SH-SY5Y (cell line): Measurements from ENCODE around the gene ASB6.

Experiments
- GATA2 ChIP-seq: IDR thresholded peaks from 2 replicates; pipeline ENCODE4 v1.6.1; 2011; ENCODE audit warnings: mild to moderate bottlenecking, low read depth, low read length
- GATA3 ChIP-seq: IDR thresholded peaks from 2 replicates; pipeline ENCODE4 v1.6.1; 2011; ENCODE audit warnings: low read depth, mild to moderate bottlenecking, low read length, moderate library complexity

DNA sequence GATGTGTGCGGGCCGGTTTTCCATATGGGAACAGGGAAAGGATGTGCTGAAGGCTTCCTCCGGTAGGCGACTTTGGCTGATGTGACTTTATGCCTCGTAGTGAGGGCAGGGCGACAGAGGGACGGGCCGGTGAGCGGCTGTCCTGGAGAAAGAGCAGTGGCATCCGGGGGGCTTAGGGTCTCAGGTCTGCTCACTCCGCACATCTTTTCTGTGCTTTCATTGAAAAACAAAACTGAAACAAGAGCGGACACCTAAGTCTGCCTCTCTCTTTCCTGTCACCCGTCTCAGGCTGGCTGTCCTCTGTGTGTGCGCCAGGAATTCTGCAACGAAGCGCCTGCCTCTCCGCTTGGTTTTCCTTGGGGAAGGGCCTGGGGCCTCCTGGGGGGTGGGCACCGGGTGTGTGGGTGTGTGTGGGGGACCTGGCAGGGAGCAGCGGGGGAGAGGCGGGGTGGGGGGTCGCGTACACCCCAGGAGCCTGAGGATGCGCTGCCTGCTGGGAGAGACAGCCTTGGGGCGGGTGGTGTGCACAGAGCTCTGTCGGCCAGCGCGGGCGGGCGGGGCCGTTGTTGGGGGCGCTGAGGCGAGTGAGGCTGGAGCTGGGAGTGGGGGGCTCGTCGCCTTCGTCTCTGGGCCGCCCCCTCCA is 22.9 kb upstream of the ASB6 start:
- no peak for TF ChIP-seq GATA2
- no peak for TF ChIP-seq GATA3
